Endothelial cell of umbilical vein (primary cell): ENCODE results near the gene HSH2D. TPM values are rescaled to one million over a fixed set of nuclear protein-coding genes. Genes with fewer than 3 reads are reported as not detected.

Experiments
- BruUV-seq: library from RNA; stranded (reverse); fragments of 400-500 nt; replicated peaks from 2 replicates; lab custom pipeline; 2021; lab: Mats Ljungman, UMichigan
- CTCF ChIA-PET: fragments of 300-600, 350-600 bp; sonication (Branson Sonifier 250); formaldehyde crosslinking; loops from one replicate; lab custom pipeline; 2021; ENCODE audit warnings: antibody characterized with exemption, inconsistent platforms; lab: Charles Lee
- POLR2A ChIA-PET: fragments of 300-600, 350-600 bp; sonication (Branson Sonifier 250); formaldehyde crosslinking; loops from one replicate; lab custom pipeline; 2021; ENCODE audit warnings: antibody characterized with exemption, inconsistent platforms; lab: Charles Lee
- DNase-seq: peaks from one replicate; pipeline ENCODE4 v3.0.0-alpha.2; 2011; ENCODE audit warnings: low read depth, low spot score
- FAIRE-seq: peaks from 2 replicates; lab custom pipeline; 2011; peaks lifted over from hg19 to GRCh38; lab: Jason Lieb, UNC
- H2AFZ ChIP-seq: 2 replicates; pipeline ENCODE4 v1.6.0; 2012; ENCODE audit warnings: low read depth, low read length, control low read depth, inconsistent platforms
- H3K27ac ChIP-seq: 2 replicates; pipeline ENCODE4 v1.5.1; 2011; ENCODE audit warnings: low read depth, mild to moderate bottlenecking, control low read depth, low read length, moderate library complexity; ENCODE audit not compliant: insufficient read depth
- H3K27me3 ChIP-seq, 2 experiments: 2 replicates each; pipeline versions ENCODE4 v1.6.0 to v1.6.1; 2011; ENCODE audit warnings: low read length in 2 of 2, mixed read lengths in 1 of 2; ENCODE audit not compliant: control insufficient read depth in 2 of 2, insufficient read depth in 2 of 2
- H3K36me3 ChIP-seq, 2 experiments: 2 replicates in 1 of 2; 3 replicates in 1 of 2; pipeline ENCODE4 v1.5.1; 2011; ENCODE audit warnings: low read length in 2 of 2, mild to moderate bottlenecking in 1 of 2, moderate library complexity in 1 of 2; ENCODE audit not compliant: control insufficient read depth in 2 of 2, insufficient read depth in 2 of 2; ENCODE audit errors: extremely low read depth in 1 of 2
- H3K4me1 ChIP-seq: 3 replicates; pipeline ENCODE4 v1.5.1; 2011; ENCODE audit warnings: mild to moderate bottlenecking, low read length; ENCODE audit not compliant: control insufficient read depth, insufficient read depth; ENCODE audit errors: extremely low read depth
- H3K4me2 ChIP-seq: 2 replicates; pipeline ENCODE4 v1.6.1; 2011; ENCODE audit warnings: low read length, control low read depth, mixed read lengths; ENCODE audit not compliant: insufficient read depth
- H3K4me3 ChIP-seq, 3 experiments: fragments of 200-600 bp in 1 of 3; sonication (generic), shearing (Covaris generic) in 1 of 3; replicated peaks in 1 of 3; 2 replicates each; pipeline ENCODE4 v1.5.1; 2011 to 2016; ENCODE audit warnings: control low read depth in 3 of 3, low read length in 3 of 3, mild to moderate bottlenecking in 2 of 3, inconsistent platforms in 1 of 3, low read depth in 1 of 3, moderate library complexity in 1 of 3; ENCODE audit not compliant: insufficient read depth in 1 of 3
- H3K79me2 ChIP-seq: 2 replicates; pipeline ENCODE4 v1.6.0; 2012; ENCODE audit warnings: low read length, inconsistent platforms; ENCODE audit not compliant: control insufficient read depth, insufficient read depth
- H3K9ac ChIP-seq: replicated peaks from 2 replicates; pipeline ENCODE3; 2011; ENCODE audit warnings: low read length, control low read depth; ENCODE audit not compliant: insufficient read depth; ENCODE audit errors: extremely low read depth
- H3K9me1 ChIP-seq: replicated peaks from 3 replicates; pipeline ENCODE4 v1.6.0; 2011; ENCODE audit warnings: mild to moderate bottlenecking, low read length; ENCODE audit not compliant: control insufficient read depth, insufficient read depth; ENCODE audit errors: extremely low read depth
- H3K9me3 ChIP-seq: replicated peaks from 2 replicates; pipeline ENCODE4 v1.5.1; 2012; ENCODE audit warnings: low read length, inconsistent platforms; ENCODE audit not compliant: control insufficient read depth, insufficient read depth
- H4K20me1 ChIP-seq: replicated peaks from 2 replicates; pipeline ENCODE3; 2011; ENCODE audit warnings: mild to moderate bottlenecking, low read length; ENCODE audit not compliant: control insufficient read depth, insufficient read depth; ENCODE audit errors: extremely low read depth
- EZH2 ChIP-seq: IDR thresholded peaks from 2 replicates; pipeline ENCODE4 v1.6.1; 2012; ENCODE audit warnings: borderline replicate concordance, low read depth, mild to moderate bottlenecking, moderate library complexity, low read length, inconsistent platforms; ENCODE audit not compliant: severe bottlenecking
- FOS ChIP-seq: IDR thresholded peaks from 2 replicates; pipeline ENCODE4 v1.6.1; 2011; ENCODE audit warnings: mild to moderate bottlenecking, low read length, moderate library complexity, borderline replicate concordance; ENCODE audit not compliant: insufficient read depth
- GATA2 ChIP-seq: IDR thresholded peaks from 2 replicates; pipeline ENCODE4 v1.7.0; 2011; ENCODE audit warnings: low read depth, mild to moderate bottlenecking, moderate library complexity, mixed read lengths, low read length; ENCODE audit not compliant: insufficient read length, insufficient read depth
- JUN ChIP-seq: IDR thresholded peaks from 2 replicates; pipeline ENCODE4 v1.6.1; 2011; ENCODE audit warnings: borderline replicate concordance, low read depth; ENCODE audit not compliant: insufficient read length, insufficient read depth
- MYC ChIP-seq: IDR thresholded peaks from one replicate; pipeline ENCODE4 v1.6.1; 2011; ENCODE audit warnings: mild to moderate bottlenecking, low read depth, low read length
- POLR2A ChIP-seq: IDR thresholded peaks from 2 replicates; pipeline ENCODE4 v1.6.1; 2012; ENCODE audit warnings: low read depth, mild to moderate bottlenecking, control low read depth, low read length
- POLR2AphosphoS5 ChIP-seq: IDR thresholded peaks from 2 replicates; pipeline ENCODE4 v1.6.1; 2012; ENCODE audit warnings: low read depth, mild to moderate bottlenecking, control low read depth, low read length, moderate library complexity; ENCODE audit not compliant: insufficient read depth
- dilution Hi-C: fragments of 300-500 bp; cut with MboI; formaldehyde crosslinking; loops from one replicate; pipeline ENCODE4 v1.15.0; 2019; ENCODE audit warnings: low sequenced_read_pairs; ENCODE audit not compliant: extremely low pct_ligation_motif_present
- intact Hi-C: fragments of 100-400 bp; cut with micrococcal nuclease; formaldehyde crosslinking; loops from one replicate; pipeline ENCODE4 v1.10.0; 2022
- polyA plus RNA-seq, 4 experiments: library from polyadenylated mRNA; depleted of rRNA in 3 of 4; stranded (reverse) in 3 of 4; unstranded in 1 of 4; fragments of >200 nt; gene quantifications; 2 replicates each; pipeline versions ENCODE4 v1.2.1 to v1.2.3, GENCODE V29; 2011 to 2012; ENCODE audit warnings: missing spikeins in 1 of 4
- total RNA-seq: library from RNA; stranded (reverse); gene quantifications from 2 replicates; pipeline ENCODE4 v1.2.3, GENCODE V29; 2021
- TF ChIP-seq, protein P1 (sequence below), 2 donors: IDR thresholded peaks; 1 replicate in 1 of 2; 2 replicates in 1 of 2; pipeline ENCODE4 v1.5.1; 2011; ENCODE audit warnings: low read length in 2 of 2, mild to moderate bottlenecking in 2 of 2, moderate library complexity in 2 of 2, control low read depth in 1 of 2, inconsistent platforms in 1 of 2, low read depth in 1 of 2; ENCODE audit not compliant: insufficient read depth in 1 of 2; ENCODE audit errors: extremely low read depth in 1 of 2
- TF ChIP-seq, protein P2 (sequence below): IDR thresholded peaks from 2 replicates; pipeline ENCODE4 v1.6.1; 2011; ENCODE audit not compliant: insufficient read depth, insufficient read length

HSH2D gene
- total and polyA plus RNA-seq, 2 donors (not counting 3 experiments of a cell fraction or from before 2014, with no cell fraction given), result not detected

DNA sequence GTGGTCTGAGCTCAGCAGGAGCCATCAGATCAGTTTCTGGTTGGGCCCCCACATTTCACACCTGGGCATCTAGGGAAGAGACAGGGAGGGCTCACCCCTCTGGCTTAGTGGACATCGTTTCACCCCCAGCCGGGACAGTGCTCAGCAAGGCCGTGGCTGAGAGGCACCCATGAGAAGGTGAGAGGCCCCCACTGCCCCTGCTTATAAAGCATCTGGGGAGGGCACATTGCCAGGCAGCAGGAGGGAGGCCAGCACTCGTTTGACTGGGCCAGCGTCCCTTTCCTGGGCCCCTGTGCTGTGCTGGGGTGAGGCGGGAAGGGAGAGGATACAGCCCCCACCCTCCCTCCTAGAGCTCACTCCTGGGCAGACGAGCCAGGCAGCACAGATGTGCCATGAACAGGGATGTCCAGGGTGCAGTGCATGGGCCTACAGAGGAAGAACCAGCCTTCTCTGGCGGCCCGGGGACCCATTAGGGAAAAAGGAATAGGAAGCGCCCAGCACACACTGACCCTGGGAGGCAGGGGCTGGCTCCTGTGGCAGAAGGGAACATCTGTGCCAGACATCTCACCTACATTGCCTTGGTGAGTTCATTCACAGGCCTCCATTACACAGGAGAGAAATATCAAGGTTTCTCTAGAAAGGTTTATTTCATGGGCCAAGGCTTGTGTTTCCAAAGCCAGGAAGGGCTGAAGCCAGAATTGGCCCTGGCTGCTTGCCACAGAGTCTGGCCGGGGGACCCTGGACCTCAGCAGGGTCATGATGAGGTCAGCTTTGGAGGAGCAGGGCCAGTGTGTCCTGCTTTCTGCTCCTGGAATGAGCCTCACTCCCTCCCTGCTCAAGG is 61.9 kb downstream of the HSH2D start:
- Histone ChIP-seq H4K20me1 (no peaks in the 10 kb centered on the region), H2AFZ (no peak overlapping the region), H3K9ac (no peak overlapping the region), H3K79me2 (peaks cover 26% of the 10 kb centered on the region), H3K4me1 (no peaks in the 10 kb centered on the region), H3K27me3 (no peaks in the 10 kb centered on the region), H3K9me3 (no peaks in the 10 kb centered on the region), H3K9me1 (no peaks in the 10 kb centered on the region), H3K36me3 (peaks cover 5 to 46% of the 10 kb centered on the region in 2 experiments), H3K27ac (no peak overlapping the region), H3K4me2 (no peak overlapping the region), H3K4me3 (no peak overlapping the region)
- ChIA-PET POLR2A (interaction anchor here (0.7 kb wide), 1 partner anchor 9 kb away, joined by 3 read pairs; no protein-coding TSS in a partner anchor), CTCF (no interaction called here)
- TF ChIP-seq POLR2AphosphoS5 (peak; percentile 47), MYC (no peak)
- intact Hi-C loops, result no loop called here
- BruUV-seq, result no TSS peak
- DNase-seq (no peak), FAIRE-seq (no peak)
- dilution Hi-C loops, result loop anchor here (25.0 kb wide), 1 partner anchor 157 kb away; no protein-coding TSS in a partner anchor

DNA sequence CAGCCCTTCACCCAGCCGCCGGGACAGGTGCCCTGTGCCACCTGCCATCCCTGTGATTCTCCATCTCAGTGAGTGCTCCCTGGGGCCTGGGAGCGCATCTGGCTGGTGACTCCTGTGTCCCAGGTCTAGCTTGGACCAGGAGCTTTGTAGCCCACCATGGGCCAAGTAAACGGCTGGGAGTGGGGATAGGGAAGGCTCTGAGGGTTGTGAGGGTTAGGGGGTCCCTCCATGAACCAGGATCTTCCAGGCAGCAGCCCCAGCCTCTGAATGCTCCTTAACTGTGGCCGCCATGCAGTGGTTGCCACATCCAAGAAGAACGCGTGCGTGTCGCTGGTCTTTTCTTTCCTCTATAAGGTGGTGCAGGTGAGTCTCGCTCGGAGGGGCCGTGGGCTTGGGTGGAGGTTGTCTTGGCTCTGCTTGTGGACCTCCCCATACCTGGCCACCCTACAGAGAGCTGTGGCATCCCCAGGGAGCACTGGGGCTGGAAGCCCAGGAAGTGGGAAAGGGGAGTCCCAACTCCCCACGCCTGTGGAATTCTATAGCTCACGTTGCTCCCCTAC is 62.6 kb downstream of the HSH2D start:
- POLR2A ChIA-PET, result no interaction called here
- Histone ChIP-seq H3K4me3 (no peak overlapping the region), H3K27ac (no peak overlapping the region), H3K36me3 (peaks cover 5 to 45% of the 10 kb centered on the region in 2 experiments), H4K20me1 (no peaks in the 10 kb centered on the region), H3K27me3 (no peaks in the 10 kb centered on the region), H3K4me1 (no peaks in the 10 kb centered on the region), H3K9me3 (no peaks in the 10 kb centered on the region), H3K9ac (no peak overlapping the region), H3K79me2 (peaks cover 20% of the 10 kb centered on the region), H3K4me2 (no peak overlapping the region), H3K9me1 (no peaks in the 10 kb centered on the region), H2AFZ (no peak overlapping the region)
- no peak for TF ChIP-seq POLR2AphosphoS5
- TF ChIP-seq, protein P1, sequence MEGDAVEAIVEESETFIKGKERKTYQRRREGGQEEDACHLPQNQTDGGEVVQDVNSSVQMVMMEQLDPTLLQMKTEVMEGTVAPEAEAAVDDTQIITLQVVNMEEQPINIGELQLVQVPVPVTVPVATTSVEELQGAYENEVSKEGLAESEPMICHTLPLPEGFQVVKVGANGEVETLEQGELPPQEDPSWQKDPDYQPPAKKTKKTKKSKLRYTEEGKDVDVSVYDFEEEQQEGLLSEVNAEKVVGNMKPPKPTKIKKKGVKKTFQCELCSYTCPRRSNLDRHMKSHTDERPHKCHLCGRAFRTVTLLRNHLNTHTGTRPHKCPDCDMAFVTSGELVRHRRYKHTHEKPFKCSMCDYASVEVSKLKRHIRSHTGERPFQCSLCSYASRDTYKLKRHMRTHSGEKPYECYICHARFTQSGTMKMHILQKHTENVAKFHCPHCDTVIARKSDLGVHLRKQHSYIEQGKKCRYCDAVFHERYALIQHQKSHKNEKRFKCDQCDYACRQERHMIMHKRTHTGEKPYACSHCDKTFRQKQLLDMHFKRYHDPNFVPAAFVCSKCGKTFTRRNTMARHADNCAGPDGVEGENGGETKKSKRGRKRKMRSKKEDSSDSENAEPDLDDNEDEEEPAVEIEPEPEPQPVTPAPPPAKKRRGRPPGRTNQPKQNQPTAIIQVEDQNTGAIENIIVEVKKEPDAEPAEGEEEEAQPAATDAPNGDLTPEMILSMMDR (IDR thresholded peaks at IDR 0.05; ENCODE audit: extremely low read depth in 1 of 2, insufficient read depth in 1 of 2, low read depth in 1 of 2, low read length in 2 of 2), result no peak
- no peak for TF ChIP-seq JUN
- TF ChIP-seq GATA2, result no peak
- TF ChIP-seq MYC, result no peak
- TF ChIP-seq EZH2, result no peak
- no peak for TF ChIP-seq POLR2A
- TF ChIP-seq FOS, result no peak
- TF ChIP-seq, protein P2, sequence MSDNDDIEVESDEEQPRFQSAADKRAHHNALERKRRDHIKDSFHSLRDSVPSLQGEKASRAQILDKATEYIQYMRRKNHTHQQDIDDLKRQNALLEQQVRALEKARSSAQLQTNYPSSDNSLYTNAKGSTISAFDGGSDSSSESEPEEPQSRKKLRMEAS, result no peak
- no TSS peak for BruUV-seq
- CTCF ChIA-PET, result no interaction called here
- DNase-seq (no peak), FAIRE-seq (no peak)
- dilution Hi-C loops, result loop anchor here (25.0 kb wide), 1 partner anchor 156 kb away; no protein-coding TSS in a partner anchor
- intact Hi-C loops, result no loop called here
